HepG2 (cell line): ENCODE results near the gene HMBS. TPM values are rescaled to one million over a fixed set of nuclear protein-coding genes. Genes with fewer than 3 reads are reported as not detected.

Experiments
- ARNT ChIP-seq: fragments of 450-650 bp; IDR thresholded peaks from 2 replicates; pipeline ENCODE4 v1.6.1; 2017
- BCL3 ChIP-seq: sonication (generic); formaldehyde crosslinking; IDR thresholded peaks from 2 replicates; pipeline ENCODE4 v1.5.1; 2020; ENCODE audit warnings: mild to moderate bottlenecking, missing genetic modification reagents, moderate library complexity
- CTCF ChIP-seq: sonication (generic); formaldehyde crosslinking; IDR thresholded peaks from 2 replicates; pipeline ENCODE4 v1.5.0; 2020; ENCODE audit warnings: mild to moderate bottlenecking, missing genetic modification reagents, moderate library complexity
- LRRFIP1 ChIP-seq: sonication (generic); formaldehyde crosslinking; conservative IDR thresholded peaks from 2 replicates; pipeline ENCODE4 v1.4.0; 2020; ENCODE audit warnings: missing genetic modification reagents
- MAFF ChIP-seq: IDR thresholded peaks from 2 replicates; pipeline ENCODE4 v1.6.1; 2011; ENCODE audit warnings: low read depth, low read length, improper control_type of control experiment
- MTA1 ChIP-seq: sonication (generic); formaldehyde crosslinking; IDR thresholded peaks from 2 replicates; pipeline ENCODE4 v1.4.0; 2020; ENCODE audit warnings: missing genetic modification reagents, mild to moderate bottlenecking, borderline replicate concordance
- SETDB1 ChIP-seq: sonication (generic); formaldehyde crosslinking; IDR thresholded peaks from 2 replicates; pipeline ENCODE4 v1.5.1; 2020; ENCODE audit warnings: missing genetic modification reagents, mild to moderate bottlenecking, borderline replicate concordance
- SMAD1 ChIP-seq: sonication (generic); formaldehyde crosslinking; IDR thresholded peaks from 2 replicates; pipeline ENCODE4 v1.4.0; 2020; ENCODE audit warnings: missing genetic modification reagents, low read depth, mild to moderate bottlenecking, borderline replicate concordance
- TP53 ChIP-seq: sonication (generic); formaldehyde crosslinking; conservative IDR thresholded peaks from 2 replicates; pipeline ENCODE4 v1.4.0; 2020; ENCODE audit warnings: missing genetic modification reagents
- ZNF160 ChIP-seq: sonication (generic); formaldehyde crosslinking; IDR thresholded peaks from 2 replicates; pipeline ENCODE4 v1.8.0; 2022; ENCODE audit warnings: mild to moderate bottlenecking, inconsistent platforms, missing genetic modification reagents
- ZNF274 ChIP-seq: sonication (generic); formaldehyde crosslinking; IDR thresholded peaks from 2 replicates; pipeline ENCODE4 v1.5.1; 2020; ENCODE audit warnings: mild to moderate bottlenecking, missing genetic modification reagents
- ZNF407 ChIP-seq: sonication (generic); formaldehyde crosslinking; IDR thresholded peaks from one replicate; pipeline ENCODE4 v1.5.1; 2020; ENCODE audit warnings: mild to moderate bottlenecking, missing genetic modification reagents; ENCODE audit errors: not compliant biosample characterization
- polyA plus RNA-seq, 8 experiments: library from polyadenylated mRNA; depleted of rRNA in 3 of 8; stranded (reverse) in 7 of 8; unstranded in 1 of 8; fragments of >200 nt; fragmentation: Illumina TruSeq in 4 of 8; extraction: Trizol in 4 of 8; gene quantifications; 2 replicates each; pipeline versions ENCODE4 v1.2.1 to v1.2.3, GENCODE V29; 2011 to 2016; ENCODE audit warnings: low read depth in 4 of 8, missing spikeins in 1 of 8, mixed read lengths in 1 of 8; ENCODE audit not compliant: insufficient read depth in 1 of 8
- total RNA-seq, 5 experiments: library from RNA; depleted of rRNA; stranded (reverse); fragments of >200 nt; fragmentation: Illumina TruSeq; extraction: Trizol; gene quantifications; 2 replicates each; pipeline ENCODE4 v1.2.3, GENCODE V29; 2016; ENCODE audit warnings: low read depth in 1 of 5

The HMBS gene
- total and polyA plus RNA-seq, 2 of the 13 experiments (the other 11 are each of a cell fraction or from before 2014, with no cell fraction given), result 9.4 to 46.9 TPM

GRCh38 chr11:119057000-119057769, 27.5 kb upstream of the HMBS start, which contains the start of gene HYOU1 (continued):
- no peak for TF ChIP-seq TP53 (CRISPR knock-in tag)
- TF ChIP-seq MAFF, result no peak
- TF ChIP-seq SMAD1 (CRISPR knock-in tag), result no peak
- TF ChIP-seq LRRFIP1 (CRISPR knock-in tag), result no peak
- TF ChIP-seq ARNT, result no peak
- TF ChIP-seq BCL3 (CRISPR knock-in tag), result 0 out of 2 replicates have a peak, but pooled peaks have one; percentile 34
- TF ChIP-seq ZNF407 (CRISPR knock-in tag), result no peak
- no peak for TF ChIP-seq MTA1
- no peak for TF ChIP-seq SETDB1 (CRISPR knock-in tag)
- TF ChIP-seq ZNF160 (CRISPR knock-in tag), result no peak
- no peak for TF ChIP-seq ZNF274
- TF ChIP-seq CTCF, result peak; percentile 51; the same call in 1 of the 2 replicates
